GM19438 (cell line): ENCODE data around the gene SMG5.
A peak's percentile ranks its signal among the peaks of the same experiment; 100 is the strongest.

Experiments
- ATAC-seq: cut with Tn5 transposase; IDR thresholded peaks from one replicate; pipeline ENCODE4 v1.9.1; 2021; ENCODE audit warnings: low read depth; ENCODE audit not compliant: unreplicated experiment

SMG5 gene

GRCh38 chr1:156246241-156246780 lies 36.3 kb downstream of the SMG5 start:
- ATAC-seq: no peak

GRCh38 chr1:156245451-156246232 lies 37.0 kb downstream of the SMG5 start:
- ATAC-seq: no peak

- no peak for ATAC-seq
Observed at GRCh38 chr1:156244712-156245111, 37.9 kb downstream of the SMG5 start.

GRCh38 chr1:156244126-156244525 lies 38.5 kb downstream of the SMG5 start:
- ATAC-seq: no peak

- ATAC-seq: no peak
Observed at GRCh38 chr1:156242738-156243137, 39.9 kb downstream of the SMG5 start.

GRCh38 chr1:156241926-156242325 lies 40.7 kb downstream of the SMG5 start, which contains the start of gene BGLAP:
TSS of gene BGLAP (plus strand) at chr1:156242184. CDS start at chr1:156242232, 48 bp downstream.
- ATAC-seq: no peak

GRCh38 chr1:156241311-156241811 lies 41.3 kb downstream of the SMG5 start:
- no peak for ATAC-seq

- ATAC-seq: no peak
Observed at GRCh38 chr1:156238248-156238647, 44.4 kb downstream of the SMG5 start.

- ATAC-seq: no peak
Observed at GRCh38 chr1:156236164-156236563, 46.5 kb downstream of the SMG5 start.

GRCh38 chr1:156233426-156234127 lies 49.0 kb downstream of the SMG5 start:
- no peak for ATAC-seq

GRCh38 chr1:156232201-156232894 lies 50.3 kb downstream of the SMG5 start:
- ATAC-seq: no peak

- no peak for ATAC-seq
Observed at GRCh38 chr1:156230473-156230837, 52.2 kb downstream of the SMG5 start.

GRCh38 chr1:156229809-156230472 lies 52.7 kb downstream of the SMG5 start:
- ATAC-seq: no peak

GRCh38 chr1:156228501-156228900 lies 54.1 kb downstream of the SMG5 start:
- ATAC-seq: no peak

GRCh38 chr1:156226782-156227181 lies 55.8 kb downstream of the SMG5 start:
- no peak for ATAC-seq

GRCh38 chr1:156226116-156226538 lies 56.5 kb downstream of the SMG5 start:
- ATAC-seq: peak; percentile 64

GRCh38 chr1:156225677-156226014 lies 57.0 kb downstream of the SMG5 start:
- ATAC-seq: peak; percentile 17

- ATAC-seq: no peak
Observed at GRCh38 chr1:156221986-156222692, 60.5 kb downstream of the SMG5 start.

GRCh38 chr1:156220226-156220625 lies 62.4 kb downstream of the SMG5 start:
- ATAC-seq: no peak

GRCh38 chr1:156217871-156218270 lies 64.8 kb downstream of the SMG5 start:
- no peak for ATAC-seq
